ENCODE measurements around the gene AGBL2.
"Not testable (repeated sequence)": the region's sequence is repeated elsewhere in the genome, so short reads cannot be mapped to it uniquely, and the experiment has no call there.

The AGBL2 gene

GRCh38 chr11:47688111-47688510, 27.1 kb downstream of the AGBL2 start:
- DNase-seq: no peak

DNA sequence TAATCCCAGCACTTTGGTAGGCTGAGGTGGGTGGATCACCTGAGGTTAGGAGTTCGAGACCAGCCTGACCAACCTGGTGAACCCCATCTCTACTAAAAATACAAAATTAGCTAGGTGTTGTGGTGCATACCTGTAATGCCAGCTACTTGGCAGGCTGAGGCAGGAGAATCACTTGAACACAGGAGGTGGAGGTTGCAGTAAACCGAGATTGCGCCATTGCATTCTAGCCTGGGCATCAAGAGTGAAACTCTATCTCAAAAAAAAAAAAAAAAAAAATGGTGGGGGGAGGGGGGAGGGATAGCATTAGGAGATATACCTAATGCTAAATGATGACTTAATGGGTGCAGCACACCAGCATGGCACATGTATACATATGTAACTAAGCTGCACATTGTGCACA, 28.5 kb downstream of the AGBL2 start:
- DNase-seq: not testable (repeated sequence)

DNA sequence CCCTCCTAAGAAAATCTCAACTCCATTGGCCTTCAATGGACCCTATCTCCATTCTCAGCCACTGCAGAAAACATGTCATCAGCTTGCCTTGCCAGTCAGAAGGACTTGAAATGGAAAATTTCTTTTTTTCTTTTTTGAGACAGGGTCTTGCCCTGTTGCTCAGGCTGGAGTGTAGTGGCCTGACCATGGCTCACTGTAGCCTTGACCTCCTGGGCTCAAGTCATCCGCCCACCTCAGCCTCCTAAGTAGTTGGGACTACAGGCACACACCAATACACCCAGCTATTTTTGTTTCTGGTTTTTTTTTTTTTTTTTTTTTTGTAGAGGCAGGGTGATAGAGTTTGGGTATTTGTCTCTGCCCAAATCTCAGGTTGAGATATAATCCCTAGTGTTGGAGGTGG, 29.0 kb downstream of the AGBL2 start:
- no peak for DNase-seq

- DNase-seq: no peak
These were observed 39.3 kb downstream of the AGBL2 start for GRCh38 chr11:47675851-47676250.

DNA sequence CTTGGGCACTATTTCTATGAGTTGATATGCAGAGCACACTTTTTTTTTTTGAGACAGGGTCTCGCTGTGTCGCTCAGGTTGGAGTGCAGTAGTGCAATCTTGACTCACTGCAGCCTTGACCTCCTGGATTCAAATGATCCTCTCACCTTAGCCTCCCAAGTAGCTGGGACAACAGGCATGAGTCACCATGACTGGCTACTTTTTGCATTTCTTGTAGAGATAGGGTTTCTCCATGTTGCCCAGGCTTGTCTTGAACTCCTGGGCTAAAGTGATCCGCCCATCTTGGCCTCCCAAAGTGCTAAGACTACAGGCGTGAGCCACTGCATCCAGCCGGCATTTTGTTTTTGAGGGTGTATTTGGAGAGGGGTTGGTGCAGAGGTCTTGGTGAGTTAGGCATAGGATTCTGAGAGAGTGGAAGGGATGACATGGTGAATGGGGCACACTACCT, 42.9 kb downstream of the AGBL2 start:
- DNase-seq: no peak

- DNase-seq: no peak
These were observed 45.3 kb downstream of the AGBL2 start for GRCh38 chr11:47669856-47670255.

DNA sequence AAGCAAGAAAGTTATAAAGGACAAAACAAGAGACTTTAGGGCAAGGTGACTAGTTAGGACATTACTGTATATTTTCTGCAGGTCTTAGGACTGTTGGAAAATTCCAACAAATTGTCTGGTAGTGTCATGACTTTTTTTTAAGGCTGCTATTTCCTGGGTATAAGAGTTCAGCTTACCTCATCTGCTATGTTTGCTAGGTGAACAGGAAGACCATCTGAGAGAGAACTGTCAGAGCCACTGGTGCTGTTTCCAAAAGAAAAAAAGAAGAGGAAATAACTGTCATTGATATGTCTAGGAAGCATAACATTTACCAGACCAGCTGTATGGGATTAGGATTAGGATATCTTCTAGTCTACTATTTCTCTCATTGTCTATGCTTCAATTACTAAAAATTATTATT, 46.5 kb downstream of the AGBL2 start:
- no peak for DNase-seq

GRCh38 chr11:47667555-47667954, 47.6 kb downstream of the AGBL2 start:
- DNase-seq: no peak

GRCh38 chr11:47667135-47667534, 48.0 kb downstream of the AGBL2 start:
- DNase-seq: peak; percentile 49

- not testable (repeated sequence) for DNase-seq
These were observed 50.2 kb downstream of the AGBL2 start for GRCh38 chr11:47664936-47665335.

GRCh38 chr11:47661245-47661644, 53.9 kb downstream of the AGBL2 start:
- DNase-seq: no peak

DNA sequence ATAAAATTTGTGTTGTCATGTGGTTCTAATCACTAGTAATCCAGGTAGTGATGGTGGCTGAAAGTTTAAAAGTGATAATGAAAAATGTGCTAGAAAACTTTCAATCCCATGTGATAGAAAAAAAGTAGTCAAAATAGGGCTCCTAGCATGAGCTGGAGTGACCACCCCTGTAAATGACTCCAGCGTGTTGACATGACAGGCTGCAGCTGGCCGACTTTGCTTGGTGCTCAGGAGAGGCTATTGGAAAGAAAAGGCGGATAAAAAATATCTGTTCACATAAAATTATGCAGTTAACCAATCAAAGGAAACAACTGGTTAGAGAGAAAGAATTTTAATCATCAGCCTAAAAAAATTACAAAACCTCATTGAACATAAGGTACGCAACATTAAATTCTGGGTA, 55.9 kb downstream of the AGBL2 start:
- no peak for DNase-seq

DNA sequence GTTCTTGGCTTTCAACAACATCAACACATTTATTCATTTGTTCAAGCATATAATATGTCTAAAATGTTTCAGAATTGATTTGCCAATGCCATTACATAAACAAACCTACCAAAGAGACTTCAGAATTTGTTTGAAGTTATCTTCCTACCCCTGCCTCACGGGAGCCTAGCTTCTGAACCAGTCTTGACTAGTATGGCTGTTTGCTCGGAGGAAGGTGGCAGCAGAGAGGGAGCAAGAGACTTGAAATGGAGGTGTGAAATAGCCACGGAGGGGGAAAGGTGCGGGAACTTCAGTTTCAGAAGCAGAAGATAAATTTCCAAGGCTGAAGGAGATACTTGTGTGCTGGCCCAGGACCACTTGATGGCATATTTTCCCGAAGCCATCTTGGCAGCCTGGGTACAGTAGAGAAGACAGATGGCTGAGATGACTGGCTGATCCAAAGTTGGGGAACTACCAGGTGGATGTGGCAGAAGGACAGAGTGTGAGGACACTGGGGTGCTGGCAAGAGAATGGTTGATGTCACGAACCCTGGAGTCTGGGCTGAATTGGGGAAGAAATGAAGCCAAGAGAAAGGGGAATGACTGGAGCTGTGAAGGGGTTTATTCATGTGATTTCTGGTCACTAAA, 58.8 kb downstream of the AGBL2 start:
- no peak for DNase-seq

GRCh38 chr11:47651818-47652469, 63.2 kb downstream of the AGBL2 start:
- DNase-seq: no peak

- no peak for DNase-seq
These were observed 65.9 kb downstream of the AGBL2 start for GRCh38 chr11:47649276-47649675.

DNA sequence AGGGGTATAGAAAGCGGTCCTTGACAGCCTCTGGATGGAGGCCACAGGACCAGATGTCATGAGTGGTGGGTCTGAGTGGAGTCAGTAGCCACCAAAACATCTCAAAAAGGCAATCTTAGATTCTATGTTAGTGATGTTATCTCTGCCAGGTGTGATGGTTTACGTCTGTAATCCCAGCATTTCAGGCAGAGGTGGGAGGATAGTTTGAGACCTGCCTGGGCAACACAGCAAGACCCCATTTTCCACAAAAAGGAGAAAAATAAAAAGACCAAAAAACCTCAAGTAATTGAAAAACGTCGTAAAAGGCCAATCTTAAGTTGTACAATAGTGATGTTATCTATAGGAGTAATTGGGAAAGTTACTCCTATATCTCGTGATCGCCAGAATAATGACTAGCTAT, 69.2 kb downstream of the AGBL2 start:
- DNase-seq: no peak

- DNase-seq: no peak
These were observed 69.7 kb downstream of the AGBL2 start for GRCh38 chr11:47645500-47645899.

DNA sequence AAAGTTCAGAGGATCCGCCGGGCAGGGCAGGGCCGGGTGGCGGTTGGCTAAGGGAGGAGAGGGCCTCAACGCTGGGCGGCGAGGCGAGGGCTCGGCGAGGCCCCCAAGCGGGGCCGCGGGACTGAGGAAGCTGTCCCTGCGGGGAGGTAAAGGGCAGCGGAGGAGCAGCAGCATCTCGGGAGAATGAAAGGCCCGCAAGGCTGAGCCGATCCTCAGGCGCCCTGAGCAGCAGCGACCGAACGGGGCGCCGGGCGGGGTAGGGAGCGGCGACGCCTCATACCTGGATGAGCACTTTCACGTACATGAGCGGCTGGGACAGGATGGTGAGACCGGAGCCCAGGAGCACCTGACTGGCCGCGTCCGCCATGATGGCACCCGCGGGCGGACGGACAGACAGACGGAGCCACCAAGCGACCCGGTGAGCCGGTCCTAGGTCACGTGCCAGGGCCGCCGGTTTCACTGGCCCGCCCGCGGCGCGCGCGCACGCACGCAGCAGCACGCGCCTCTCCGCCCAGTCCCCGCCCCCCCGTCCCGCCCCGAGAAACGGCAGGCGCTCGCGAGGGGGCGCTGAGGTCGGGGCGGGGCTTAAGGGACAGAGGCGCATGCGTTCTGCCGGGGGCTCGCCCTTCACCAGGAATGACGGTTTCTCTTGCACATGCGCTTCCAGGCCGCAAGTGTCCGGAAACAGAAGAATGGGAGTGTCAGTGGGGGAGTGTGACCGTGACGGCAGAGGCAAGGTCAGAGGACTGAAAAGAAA, 72.9 kb downstream of the AGBL2 start, which contains the start of gene MTCH2:
MTCH2 (minus strand) TSS at position 461 of the 757 bp plus-strand sequence; CDS start at position 367, 94 bp downstream.
- peak; percentile 98 for DNase-seq

DNA sequence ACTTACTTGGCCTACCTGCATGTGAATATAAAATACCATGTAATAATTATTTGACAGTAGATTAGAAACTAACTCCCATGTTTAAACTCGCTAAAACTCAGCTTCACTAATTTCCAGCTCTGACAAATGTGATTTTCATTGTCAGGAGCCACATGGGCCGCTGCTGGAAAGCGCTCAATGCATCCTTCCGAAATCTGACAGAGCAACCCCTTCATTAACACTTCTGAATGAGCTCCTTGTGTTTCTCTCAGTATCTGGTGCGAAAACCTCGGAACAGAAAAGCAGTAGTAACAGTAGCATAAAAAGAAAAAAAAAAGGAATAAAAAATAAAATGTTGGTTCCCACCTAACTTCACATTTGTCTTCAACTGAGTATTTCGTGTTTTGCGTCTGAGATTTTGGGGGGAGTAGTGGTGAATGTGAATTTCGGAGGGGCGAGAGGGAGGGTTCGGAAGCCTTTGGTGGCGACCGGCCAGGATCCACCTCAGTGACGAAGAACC, 73.5 kb downstream of the AGBL2 start:
- DNase-seq: no peak

GRCh38 chr11:47640506-47640905, 74.7 kb downstream of the AGBL2 start:
- DNase-seq: not testable (repeated sequence)

DNA sequence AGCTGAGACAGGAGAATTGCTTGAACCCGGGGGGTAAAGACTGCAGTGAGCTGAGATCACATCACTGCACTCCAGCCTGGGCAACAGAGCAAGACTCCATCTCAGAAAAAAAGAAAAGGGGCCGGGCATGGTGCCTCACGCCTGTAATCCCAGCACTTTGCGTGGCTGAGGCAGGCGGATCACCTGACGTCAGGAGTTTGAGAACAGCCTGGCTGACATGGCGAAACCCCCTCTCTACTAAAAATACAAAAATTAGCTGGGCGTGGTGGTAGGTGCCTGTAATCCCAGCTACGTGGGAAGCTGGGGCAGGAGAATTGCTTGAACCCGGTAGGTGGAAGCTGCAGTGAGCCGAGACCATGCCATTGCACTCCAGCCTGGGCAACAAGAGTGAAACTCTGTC, 78.8 kb downstream of the AGBL2 start:
- not testable (repeated sequence) for DNase-seq

- no peak for DNase-seq
These were observed 83.7 kb downstream of the AGBL2 start for GRCh38 chr11:47631473-47631872.

DNA sequence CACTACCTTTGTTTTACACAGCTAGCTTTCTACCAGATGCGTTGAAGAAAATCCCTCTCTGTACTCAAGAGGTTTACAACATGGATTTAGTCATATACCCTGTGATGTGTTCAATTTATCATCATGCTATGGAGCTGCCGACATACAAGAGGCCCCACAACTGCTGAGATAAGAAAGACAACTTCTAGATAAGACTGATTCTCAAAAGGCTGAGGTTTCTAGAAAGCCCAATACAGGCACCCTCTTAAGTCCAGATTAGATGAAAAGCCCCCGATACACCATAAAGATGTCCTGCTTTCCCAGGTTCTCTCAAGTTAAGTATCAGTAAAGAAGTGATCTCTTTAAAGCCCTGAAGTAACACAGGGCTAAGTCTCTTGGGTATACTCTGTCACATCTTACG, 87.1 kb downstream of the AGBL2 start:
- no peak for DNase-seq

GRCh38 chr11:47626234-47626633, 88.9 kb downstream of the AGBL2 start:
- DNase-seq: no peak
